GM18909 (cell line): Measurements from ENCODE around the gene CLIC5.
"Not testable (repeated sequence)": the region's sequence is repeated elsewhere in the genome, so short reads cannot be mapped to it uniquely, and the experiment has no call there.

Experiments
- ATAC-seq: cut with Tn5 transposase; IDR thresholded peaks from one replicate; pipeline ENCODE4 v1.9.1; 2021; ENCODE audit warnings: mild to moderate bottlenecking; ENCODE audit not compliant: unreplicated experiment, poor library complexity

CLIC5 gene

GRCh38 chr6:45930420-45931040 is 85.1 kb downstream of the CLIC5 start:
- no peak for ATAC-seq

- ATAC-seq: no peak
Measured at GRCh38 chr6:45929421-45930361, 86.0 kb downstream of the CLIC5 start.

GRCh38 chr6:45928721-45929305 is 86.8 kb downstream of the CLIC5 start:
- no peak for ATAC-seq

GRCh38 chr6:45927421-45928320 is 88.0 kb downstream of the CLIC5 start:
- no peak for ATAC-seq

- not testable (repeated sequence) for ATAC-seq
Measured at GRCh38 chr6:45926423-45926822, 89.2 kb downstream of the CLIC5 start.

GRCh38 chr6:45924763-45925342 is 90.8 kb downstream of the CLIC5 start:
- no peak for ATAC-seq

- ATAC-seq: peak; percentile 40
Measured at GRCh38 chr6:45923831-45924391, 91.7 kb downstream of the CLIC5 start.

GRCh38 chr6:45922728-45923351 is 92.8 kb downstream of the CLIC5 start:
- peak; percentile 42 for ATAC-seq

- no peak for ATAC-seq
Measured at GRCh38 chr6:45921691-45922281, 93.9 kb downstream of the CLIC5 start.

GRCh38 chr6:45920819-45921511 is 94.7 kb downstream of the CLIC5 start:
- ATAC-seq: peak; percentile 70

GRCh38 chr6:45917439-45917838 is 98.2 kb downstream of the CLIC5 start:
- ATAC-seq: no peak

GRCh38 chr6:45916692-45917091 is 99.0 kb downstream of the CLIC5 start:
- no peak for ATAC-seq

GRCh38 chr6:45915780-45916468 is 99.7 kb downstream of the CLIC5 start:
- no peak for ATAC-seq

GRCh38 chr6:45911691-45912090 is 104.0 kb downstream of the CLIC5 start:
- no peak for ATAC-seq

GRCh38 chr6:45903959-45904358 is 111.7 kb downstream of the CLIC5 start:
- ATAC-seq: no peak

GRCh38 chr6:45902984-45903383 is 112.7 kb downstream of the CLIC5 start:
- ATAC-seq: no peak

- ATAC-seq: no peak
Measured at GRCh38 chr6:45901767-45902650, 113.7 kb downstream of the CLIC5 start.
